GM19467 (cell line): ENCODE results near the gene CD276.
"Not testable (repeated sequence)": the region's sequence is repeated elsewhere in the genome, so short reads cannot be mapped to it uniquely, and the experiment has no call there.

Experiments used
- ATAC-seq: cut with Tn5 transposase; IDR thresholded peaks from one replicate; pipeline ENCODE4 v1.9.1; 2021; ENCODE audit warnings: mild to moderate bottlenecking, moderate library complexity; ENCODE audit not compliant: unreplicated experiment

Gene CD276

GRCh38 chr15:73683777-73684580, at the start of gene CD276:
CD276 (plus strand) TSS chr15:73684383; CDS start chr15:73699640, 15,257 bp downstream.
- no peak for ATAC-seq

- no peak for ATAC-seq
Observed at GRCh38 chr15:73637527-73637926, 46.7 kb upstream of the CD276 start.

- not testable (repeated sequence) for ATAC-seq
Observed at GRCh38 chr15:73639464-73639863, 44.7 kb upstream of the CD276 start.

- ATAC-seq = no peak
Observed at GRCh38 chr15:73647259-73648013, 36.7 kb upstream of the CD276 start.

GRCh38 chr15:73648014-73648295, 36.2 kb upstream of the CD276 start:
- no peak for ATAC-seq

GRCh38 chr15:73650416-73651126, 33.6 kb upstream of the CD276 start:
- ATAC-seq = no peak

GRCh38 chr15:73654659-73655058, 29.5 kb upstream of the CD276 start:
- no peak for ATAC-seq

- no peak for ATAC-seq
Observed at GRCh38 chr15:73655724-73656123, 28.5 kb upstream of the CD276 start.

- ATAC-seq = no peak
Observed at GRCh38 chr15:73658645-73659044, 25.5 kb upstream of the CD276 start.

- no peak for ATAC-seq
Observed at GRCh38 chr15:73660455-73660854, 23.7 kb upstream of the CD276 start.

GRCh38 chr15:73674587-73674986, 9.6 kb upstream of the CD276 start:
- no peak for ATAC-seq

- ATAC-seq = no peak
Observed at GRCh38 chr15:73677146-73677607, 7.0 kb upstream of the CD276 start.

GRCh38 chr15:73677733-73678132, 6.5 kb upstream of the CD276 start:
- ATAC-seq = no peak

GRCh38 chr15:73678498-73678897, 5.7 kb upstream of the CD276 start:
- ATAC-seq = no peak

GRCh38 chr15:73679180-73679579, 5.0 kb upstream of the CD276 start:
- ATAC-seq = no peak

- ATAC-seq = no peak
Observed at GRCh38 chr15:73679964-73680363, 4.2 kb upstream of the CD276 start.

- no peak for ATAC-seq
Observed at GRCh38 chr15:73680549-73680948, 3.6 kb upstream of the CD276 start.

- ATAC-seq = no peak
Observed at GRCh38 chr15:73681063-73681462, 3.1 kb upstream of the CD276 start.

- no peak for ATAC-seq
Observed at GRCh38 chr15:73681856-73682599, 2.2 kb upstream of the CD276 start.

GRCh38 chr15:73682600-73683090, 1.5 kb upstream of the CD276 start:
- ATAC-seq = no peak

- ATAC-seq = no peak
Observed at GRCh38 chr15:73683257-73683776, 866 bp upstream of the CD276 start.
